Fibroblast of gingiva (primary cell): ENCODE data around the gene CCNT1.
A peak's percentile ranks its signal among the peaks of the same experiment; 100 is the strongest.
"Not testable (repeated sequence)": the region's sequence is repeated elsewhere in the genome, so short reads cannot be mapped to it uniquely, and the experiment has no call there.

Source experiments
- DNase-seq: peaks from one replicate; pipeline ENCODE4 v3.0.0-alpha.2; 2011; ENCODE audit warnings: low read depth

The CCNT1 gene

GRCh38 chr12:48716493-48717251 lies at the start of gene CCNT1:
Gene CCNT1, minus strand, starts transcription at chr12:48716707. Its CDS starts 32 bp downstream, at chr12:48716675.
- DNase-seq = peak; percentile 100

- DNase-seq = no peak
Observed at GRCh38 chr12:48765753-48766162, 49.3 kb upstream of the CCNT1 start.

GRCh38 chr12:48764521-48764920 lies 48.0 kb upstream of the CCNT1 start:
- no peak for DNase-seq

GRCh38 chr12:48758737-48759136 lies 42.2 kb upstream of the CCNT1 start:
- DNase-seq = no peak

GRCh38 chr12:48758186-48758585 lies 41.7 kb upstream of the CCNT1 start:
- no peak for DNase-seq

- no peak for DNase-seq
Observed at GRCh38 chr12:48750769-48751356, 34.4 kb upstream of the CCNT1 start.

- peak; percentile 27 for DNase-seq
Observed at GRCh38 chr12:48750215-48750614, 33.7 kb upstream of the CCNT1 start.

- no peak for DNase-seq
Observed at GRCh38 chr12:48744251-48745008, 27.9 kb upstream of the CCNT1 start.

GRCh38 chr12:48739618-48740269 lies 23.2 kb upstream of the CCNT1 start:
- DNase-seq = no peak

- no peak for DNase-seq
Observed at GRCh38 chr12:48736456-48736855, 19.9 kb upstream of the CCNT1 start.

- DNase-seq = no peak
Observed at GRCh38 chr12:48728807-48729206, 12.3 kb upstream of the CCNT1 start.

- not testable (repeated sequence) for DNase-seq
Observed at GRCh38 chr12:48720737-48721136, 4.2 kb upstream of the CCNT1 start.

- DNase-seq = not testable (repeated sequence)
Observed at GRCh38 chr12:48720171-48720570, 3.7 kb upstream of the CCNT1 start.

GRCh38 chr12:48719002-48719401 lies 2.5 kb upstream of the CCNT1 start:
- not testable (repeated sequence) for DNase-seq

GRCh38 chr12:48717252-48717695 lies 767 bp upstream of the CCNT1 start:
- no peak for DNase-seq

GRCh38 chr12:48716168-48716492 lies 377 bp downstream of the CCNT1 start:
- DNase-seq = no peak

- no peak for DNase-seq
Observed at GRCh38 chr12:48712209-48712608, 4.3 kb downstream of the CCNT1 start.

GRCh38 chr12:48698822-48699221 lies 17.7 kb downstream of the CCNT1 start:
- not testable (repeated sequence) for DNase-seq

- DNase-seq = peak; percentile 16
Observed at GRCh38 chr12:48696626-48697025, 19.9 kb downstream of the CCNT1 start.

GRCh38 chr12:48695859-48696258 lies 20.6 kb downstream of the CCNT1 start:
- DNase-seq = no peak

GRCh38 chr12:48694038-48694437 lies 22.5 kb downstream of the CCNT1 start:
- DNase-seq = no peak

GRCh38 chr12:48693572-48693971 lies 22.9 kb downstream of the CCNT1 start:
- DNase-seq = no peak
